GM21576 (cell line): Measurements from ENCODE around the gene SPTLC3.

ENCODE experiments used
- ATAC-seq: cut with Tn5 transposase; IDR thresholded peaks from one replicate; pipeline ENCODE4 v1.9.1; 2021; ENCODE audit warnings: mild to moderate bottlenecking, moderate library complexity; ENCODE audit not compliant: unreplicated experiment

The SPTLC3 gene

GRCh38 chr20:13028673-13029072 is 19.9 kb downstream of the SPTLC3 start:
- ATAC-seq, result no peak

GRCh38 chr20:13029687-13030375 is 21.1 kb downstream of the SPTLC3 start:
- no peak for ATAC-seq

GRCh38 chr20:13031751-13032150 is 23.0 kb downstream of the SPTLC3 start:
- no peak for ATAC-seq

GRCh38 chr20:13034115-13034514 is 25.3 kb downstream of the SPTLC3 start:
- no peak for ATAC-seq

GRCh38 chr20:13034936-13035335 is 26.2 kb downstream of the SPTLC3 start:
- ATAC-seq, result no peak

- ATAC-seq, result no peak
Observed at GRCh38 chr20:13035399-13036152, 26.8 kb downstream of the SPTLC3 start.

GRCh38 chr20:13037727-13038126 is 29.0 kb downstream of the SPTLC3 start:
- no peak for ATAC-seq

- no peak for ATAC-seq
Observed at GRCh38 chr20:13041574-13042457, 33.0 kb downstream of the SPTLC3 start.

GRCh38 chr20:13042458-13042794 is 33.7 kb downstream of the SPTLC3 start:
- no peak for ATAC-seq

GRCh38 chr20:13046409-13046808 is 37.6 kb downstream of the SPTLC3 start:
- ATAC-seq, result no peak

GRCh38 chr20:13054011-13054410 is 45.2 kb downstream of the SPTLC3 start:
- ATAC-seq, result no peak

- ATAC-seq, result no peak
Observed at GRCh38 chr20:13058666-13059389, 50.1 kb downstream of the SPTLC3 start.

- no peak for ATAC-seq
Observed at GRCh38 chr20:13059398-13060136, 50.8 kb downstream of the SPTLC3 start.

- no peak for ATAC-seq
Observed at GRCh38 chr20:13060327-13060726, 51.6 kb downstream of the SPTLC3 start.

GRCh38 chr20:13061381-13061780 is 52.6 kb downstream of the SPTLC3 start:
- ATAC-seq, result no peak

- ATAC-seq, result no peak
Observed at GRCh38 chr20:13062789-13063188, 54.0 kb downstream of the SPTLC3 start.

- ATAC-seq, result no peak
Observed at GRCh38 chr20:13068336-13068735, 59.6 kb downstream of the SPTLC3 start.

- no peak for ATAC-seq
Observed at GRCh38 chr20:13081877-13082276, 73.1 kb downstream of the SPTLC3 start.

GRCh38 chr20:13082378-13082777 is 73.6 kb downstream of the SPTLC3 start:
- ATAC-seq, result no peak

- no peak for ATAC-seq
Observed at GRCh38 chr20:13085275-13085674, 76.5 kb downstream of the SPTLC3 start.
